Gastroesophageal sphincter (tissue), 4 donors: ENCODE results near the gene CCND1. TPM values are rescaled to one million over a fixed set of nuclear protein-coding genes. Genes with fewer than 3 reads are reported as not detected.

Source experiments
- ATAC-seq: fragments of 150-250 bp; one replicate; pipeline ENCODE4 v1.9.1; 2016; ENCODE audit warnings: mild to moderate bottlenecking, moderate library complexity
- H3K27ac ChIP-seq, 4 donors: fragments of 200-600 bp; sonication (generic) in 3 of 4; 1 replicate in 3 of 4; 2 replicates in 1 of 4; pipeline ENCODE4 v1.5.1; 2016 to 2019
- H3K27me3 ChIP-seq: fragments of 200-600 bp; sonication (generic); one replicate; pipeline ENCODE4 v1.5.1; 2019
- H3K36me3 ChIP-seq, 2 donors: fragments of 200-600 bp; sonication (generic); one replicate each; pipeline ENCODE4 v1.5.1; 2019; ENCODE audit warnings: control low read depth in 1 of 2
- H3K4me1 ChIP-seq, 3 donors: fragments of 200-600 bp; sonication (generic); 1 replicate in 2 of 3; 2 replicates in 1 of 3; pipeline ENCODE4 v1.5.1; 2016 to 2019; ENCODE audit warnings: control low read depth in 2 of 3
- H3K4me3 ChIP-seq, 2 donors: fragments of 200-600 bp; sonication (generic); one replicate each; pipeline ENCODE4 v1.5.1; 2019; ENCODE audit warnings: mild to moderate bottlenecking in 1 of 2, moderate library complexity in 1 of 2
- H3K9me3 ChIP-seq, 3 donors: fragments of 200-600 bp; sonication (generic); one replicate each; pipeline ENCODE4 v1.5.1; 2017 to 2019; ENCODE audit warnings: control low read depth in 2 of 3
- CTCF ChIP-seq, 4 experiments: fragments of 200-600 bp in 2 of 4; fragments of 450-650 bp in 2 of 4; sonication (generic) in 1 of 4; IDR thresholded peaks; one replicate each; pipeline ENCODE4 v1.5.1; 2017 to 2019; ENCODE audit warnings: antibody characterized with exemption in 4 of 4, mild to moderate bottlenecking in 2 of 4, moderate library complexity in 2 of 4
- EP300 ChIP-seq: sonication (generic); formaldehyde crosslinking; IDR thresholded peaks from one replicate; pipeline ENCODE4 v1.6.1; 2017; ENCODE audit warnings: antibody characterized with exemption, mild to moderate bottlenecking
- POLR2A ChIP-seq, 2 donors: fragments of 450-650 bp; IDR thresholded peaks; one replicate each; pipeline ENCODE4 v1.6.1; 2017; ENCODE audit warnings: antibody characterized with exemption in 2 of 2, mild to moderate bottlenecking in 2 of 2, moderate library complexity in 1 of 2
- POLR2AphosphoS5 ChIP-seq: sonication (generic); formaldehyde crosslinking; IDR thresholded peaks from one replicate; pipeline ENCODE4 v1.6.1; 2017; ENCODE audit warnings: antibody characterized with exemption
- WGBS, 2 donors: methylation state at CpG; one replicate each; pipeline ENCODE4 v1.1.5; 2018; ENCODE audit warnings: low coverage in 1 of 2; 5-methylcytosine and 5-hydroxymethylcytosine counted together
- total RNA-seq, 4 donors: library from RNA; depleted of rRNA; stranded (reverse); fragments of >200 nt; gene quantifications; one replicate each; pipeline ENCODE4 v1.1.0, GENCODE V29; 2016

The CCND1 gene
- total RNA-seq, 4 donors from 2014 or later = 24.1 to 110 (median 51.9) TPM

- ATAC-seq = no peak
- no peaks in the 10 kb centered on the region for H3K27me3 ChIP-seq
- no peak for TF ChIP-seq POLR2AphosphoS5
- TF ChIP-seq POLR2A (IDR thresholded peaks at IDR 0.05) = no peak
- no peak overlapping the region for H3K27ac ChIP-seq
- no peak overlapping the region for H3K4me3 ChIP-seq
- WGBS, 2 donors = 79 to 81% methylated on average over 4 to 11 of the region's 18 CpGs
- H3K36me3 ChIP-seq = no peaks in the 10 kb centered on the region
- H3K4me1 ChIP-seq = no peaks in the 10 kb centered on the region
- no peaks in the 10 kb centered on the region for H3K9me3 ChIP-seq
Observed at GRCh38 chr11:69595805-69596665, 44.9 kb upstream of the CCND1 start.

- 34% methylated on average over 2 of the region's 5 CpGs; no CpG with 5 or more reads in 1 of the 2 donors for WGBS, 2 donors
- H3K27ac ChIP-seq = no peak overlapping the region
- H3K4me1 ChIP-seq = no peaks in the 10 kb centered on the region
- TF ChIP-seq POLR2AphosphoS5 = no peak
- no peak for TF ChIP-seq EP300
- no peak for TF ChIP-seq CTCF (IDR thresholded peaks at IDR 0.05)
- TF ChIP-seq POLR2A (IDR thresholded peaks at IDR 0.05) = no peak
- no peak for ATAC-seq
- H3K36me3 ChIP-seq = no peaks in the 10 kb centered on the region
- H3K9me3 ChIP-seq = peaks cover 0 to 10% (median 0%) of the 10 kb centered on the region in 3 donors
- H3K4me3 ChIP-seq = no peak overlapping the region
- peaks cover 19% of the 10 kb centered on the region for H3K27me3 ChIP-seq
Observed at GRCh38 chr11:69598147-69598546, 42.8 kb upstream of the CCND1 start.

GRCh38 chr11:69599502-69599901 lies 41.5 kb upstream of the CCND1 start:
- no peak overlapping the region for H3K27ac ChIP-seq
- TF ChIP-seq EP300 (no peak), CTCF (IDR thresholded peaks at IDR 0.05) (no peak), POLR2A (IDR thresholded peaks at IDR 0.05) (no peak), POLR2AphosphoS5 (no peak)
- H3K27me3 ChIP-seq = peaks cover 24% of the 10 kb centered on the region
- no peaks in the 10 kb centered on the region for H3K36me3 ChIP-seq
- H3K9me3 ChIP-seq = peaks cover 0 to 10% (median 0%) of the 10 kb centered on the region in 3 donors
- no peaks in the 10 kb centered on the region for H3K4me1 ChIP-seq
- 55 to 67% methylated on average over 6 to 9 of the region's 11 CpGs for WGBS, 2 donors
- H3K4me3 ChIP-seq = no peak overlapping the region
- ATAC-seq = no peak

- Histone ChIP-seq H3K27ac (no peak overlapping the region), H3K9me3 (peaks cover 0 to 10% (median 0%) of the 10 kb centered on the region in 3 donors), H3K4me3 (no peak overlapping the region), H3K36me3 (no peaks in the 10 kb centered on the region), H3K27me3 (peaks cover 29% of the 10 kb centered on the region), H3K4me1 (no peaks in the 10 kb centered on the region)
- no peak for ATAC-seq
- WGBS, 2 donors = 57 to 60% methylated on average over 6 of the region's 6 CpGs
- TF ChIP-seq EP300 (no peak), POLR2A (IDR thresholded peaks at IDR 0.05) (no peak), POLR2AphosphoS5 (no peak), CTCF (IDR thresholded peaks at IDR 0.05) (no peak)
Observed at GRCh38 chr11:69600001-69600400, 41.0 kb upstream of the CCND1 start.

- H3K4me1 ChIP-seq = no peaks in the 10 kb centered on the region
- 89 to 90% methylated on average over 3 to 6 of the region's 12 CpGs for WGBS, 2 donors
- peaks cover 0 to 10% (median 0%) of the 10 kb centered on the region in 3 donors for H3K9me3 ChIP-seq
- no peak overlapping the region for H3K27ac ChIP-seq
- no peak for ATAC-seq
- H3K27me3 ChIP-seq = peaks cover 42% of the 10 kb centered on the region
- no peak overlapping the region for H3K4me3 ChIP-seq
- no peaks in the 10 kb centered on the region for H3K36me3 ChIP-seq
- no peak for TF ChIP-seq CTCF (IDR thresholded peaks at IDR 0.05)
- TF ChIP-seq POLR2A (IDR thresholded peaks at IDR 0.05) = no peak
- TF ChIP-seq POLR2AphosphoS5 = no peak
- TF ChIP-seq EP300 = no peak
Observed at GRCh38 chr11:69601011-69601975, 39.7 kb upstream of the CCND1 start.
